GM18858 (cell line): Measurements from ENCODE around the gene GLYAT.

Experiments used
- ATAC-seq: cut with Tn5 transposase; IDR thresholded peaks from one replicate; pipeline ENCODE4 v1.9.1; 2021; ENCODE audit not compliant: unreplicated experiment

GLYAT gene, protein sequence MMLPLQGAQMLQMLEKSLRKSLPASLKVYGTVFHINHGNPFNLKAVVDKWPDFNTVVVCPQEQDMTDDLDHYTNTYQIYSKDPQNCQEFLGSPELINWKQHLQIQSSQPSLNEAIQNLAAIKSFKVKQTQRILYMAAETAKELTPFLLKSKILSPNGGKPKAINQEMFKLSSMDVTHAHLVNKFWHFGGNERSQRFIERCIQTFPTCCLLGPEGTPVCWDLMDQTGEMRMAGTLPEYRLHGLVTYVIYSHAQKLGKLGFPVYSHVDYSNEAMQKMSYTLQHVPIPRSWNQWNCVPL

DNA sequence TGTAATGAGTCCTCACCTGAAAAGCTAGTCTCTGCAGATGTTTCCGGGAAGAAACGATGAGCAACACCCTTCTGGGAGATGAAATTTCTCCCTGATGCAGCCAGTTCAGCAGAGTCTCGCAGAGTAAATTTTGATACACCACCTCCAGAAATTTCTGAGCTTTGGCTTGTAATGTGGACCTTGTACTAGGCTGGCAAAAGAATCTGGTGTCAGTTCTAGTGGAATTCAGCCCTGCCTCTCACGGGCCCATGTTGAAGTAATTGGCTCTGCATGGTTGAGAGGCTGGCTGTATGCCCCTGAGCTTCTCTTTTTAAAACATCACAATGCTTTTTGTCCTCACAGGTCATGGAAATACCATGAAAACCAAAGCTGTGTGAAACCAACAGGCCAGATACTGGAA lies at the start of gene GLYAT:
TSS of gene GLYAT (minus strand) at position 125 of the 400 bp plus-strand sequence. CDS start 7,447 bp downstream, outside the sequence.
- ATAC-seq = no peak

GRCh38 chr11:58781345-58781744 lies 49.6 kb upstream of the GLYAT start:
- no peak for ATAC-seq

DNA sequence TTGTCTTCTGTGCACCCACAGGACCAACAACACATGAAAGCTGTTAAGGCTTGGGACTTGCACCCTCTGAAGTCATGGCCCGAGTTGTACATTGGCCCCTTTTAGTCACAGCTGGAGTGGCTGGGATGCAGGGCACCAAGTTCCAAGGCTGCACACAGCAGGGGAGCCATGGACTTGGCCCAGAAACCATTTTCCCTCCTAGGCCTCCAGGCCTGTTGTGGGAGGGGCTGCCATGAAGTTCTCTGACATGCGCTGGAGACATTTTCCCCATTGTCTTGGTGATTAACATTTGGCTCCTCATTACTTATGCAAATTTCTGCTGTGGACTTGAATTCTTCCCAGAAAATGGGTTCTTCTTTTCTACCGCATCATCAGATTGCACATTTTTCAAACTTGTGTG lies 48.8 kb upstream of the GLYAT start:
- ATAC-seq = no peak

DNA sequence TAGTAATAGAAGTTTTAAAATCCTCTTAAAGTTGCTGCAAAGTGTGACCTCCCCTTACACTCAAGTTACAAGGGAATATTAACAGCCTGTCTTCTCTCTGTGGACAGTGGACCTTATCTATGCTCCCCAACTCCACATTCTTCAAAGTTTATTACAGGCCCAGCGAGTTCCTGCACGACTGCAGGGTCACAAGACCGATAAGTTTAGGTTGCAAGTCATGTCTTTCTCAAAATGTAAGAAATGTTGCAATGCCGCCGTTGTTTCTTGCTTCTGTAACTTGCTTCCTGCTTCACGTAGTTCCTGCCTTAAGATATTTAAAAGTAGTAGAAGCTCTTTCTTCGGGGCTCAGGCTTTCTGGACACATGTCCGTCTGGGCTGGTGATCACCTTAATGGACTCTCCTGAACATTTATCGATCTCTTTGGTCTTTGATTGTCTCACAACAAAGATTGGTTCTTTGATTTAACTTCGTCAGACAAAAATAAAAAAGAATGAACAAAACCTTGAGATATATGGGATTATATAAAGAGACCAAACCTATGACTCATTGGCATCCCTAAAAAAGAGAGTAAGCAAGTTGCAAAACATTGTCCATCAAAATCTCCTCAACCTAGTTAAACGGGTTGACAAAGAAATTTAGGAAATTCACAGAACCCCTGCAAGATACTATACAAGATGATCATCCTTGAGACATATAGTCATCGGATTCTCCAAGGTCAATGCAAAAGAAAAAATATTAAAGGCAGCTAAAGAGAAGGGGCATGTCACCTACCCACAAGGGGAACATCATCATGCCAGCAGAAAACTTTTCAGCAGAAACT lies 45.4 kb upstream of the GLYAT start:
- ATAC-seq = no peak

DNA sequence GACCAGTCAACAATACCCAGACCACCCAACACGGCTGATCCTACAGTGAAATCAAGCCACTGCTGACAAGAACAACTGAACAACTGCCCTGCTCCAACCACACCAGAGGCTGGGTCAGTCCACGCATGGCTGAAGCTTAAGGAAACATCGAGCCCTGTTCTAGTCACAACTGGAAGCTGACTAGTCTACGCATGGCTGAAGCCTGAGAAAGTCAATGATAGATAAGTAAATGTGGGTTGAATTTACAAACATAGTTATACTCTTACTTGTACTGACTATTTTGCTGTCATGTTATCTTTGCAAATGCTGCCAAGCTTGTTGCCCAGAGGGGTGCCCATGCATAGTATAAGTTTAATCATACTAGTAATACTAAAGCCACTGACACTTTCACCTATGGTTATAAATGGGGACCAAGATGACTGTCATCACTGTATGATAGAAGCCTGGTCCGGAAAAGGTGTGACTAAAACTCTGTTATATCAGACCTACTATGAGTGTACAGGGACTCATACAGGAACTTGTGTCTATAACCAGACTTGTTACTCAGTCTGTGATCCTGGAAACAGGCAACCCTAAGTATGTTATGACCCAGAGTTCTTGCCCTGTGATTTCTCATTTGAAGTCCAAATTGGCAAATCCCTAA lies 43.4 kb upstream of the GLYAT start:
- no peak for ATAC-seq

DNA sequence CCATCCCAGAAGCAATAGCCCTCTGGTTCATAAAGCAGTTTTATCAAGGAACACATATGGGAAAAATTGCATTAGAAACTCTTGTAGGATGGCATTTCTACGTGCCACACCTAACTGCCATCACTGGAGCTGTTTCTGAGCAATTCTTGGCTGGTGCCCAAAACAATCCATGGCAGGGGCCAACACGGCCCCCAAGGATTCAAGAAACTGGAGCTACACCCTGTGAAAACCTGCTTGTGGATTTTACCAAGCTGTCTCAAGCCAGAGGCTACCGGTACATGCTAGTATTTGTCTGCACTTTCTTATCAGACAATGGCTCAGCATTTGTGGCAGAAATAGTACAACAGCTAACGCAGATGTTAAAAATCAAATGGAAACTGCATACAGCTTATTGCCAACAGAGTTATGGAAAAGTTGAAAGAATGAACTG lies 42.4 kb upstream of the GLYAT start:
- no peak for ATAC-seq

GRCh38 chr11:58773337-58773736 lies 41.6 kb upstream of the GLYAT start:
- ATAC-seq = no peak

GRCh38 chr11:58772329-58773285 lies 40.9 kb upstream of the GLYAT start:
- ATAC-seq = no peak

- ATAC-seq = no peak
Observed at GRCh38 chr11:58771458-58771855, 39.7 kb upstream of the GLYAT start.

GRCh38 chr11:58770627-58771457 lies 39.1 kb upstream of the GLYAT start:
- ATAC-seq = no peak

DNA sequence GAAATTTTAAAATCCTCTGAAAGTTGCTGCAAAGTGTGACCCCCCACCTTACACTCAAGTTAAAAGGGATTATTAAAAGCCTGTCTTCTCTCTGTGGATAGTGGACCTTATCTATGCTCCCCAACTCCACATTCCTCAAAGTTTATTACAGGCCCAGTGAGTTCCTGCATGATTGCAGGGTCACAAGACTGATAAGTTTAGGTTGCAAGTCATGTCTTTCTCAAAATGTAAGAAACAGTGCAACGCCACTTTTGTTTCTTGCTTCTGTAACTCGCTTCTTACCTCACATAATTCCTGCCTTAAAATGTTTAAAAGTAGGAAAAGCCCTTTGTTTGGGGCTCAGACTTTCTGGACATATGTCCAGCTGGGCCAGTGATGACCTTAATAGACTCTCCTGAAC lies 38.4 kb upstream of the GLYAT start:
- no peak for ATAC-seq

- no peak for ATAC-seq
Observed at GRCh38 chr11:58769308-58769707, 37.6 kb upstream of the GLYAT start.

DNA sequence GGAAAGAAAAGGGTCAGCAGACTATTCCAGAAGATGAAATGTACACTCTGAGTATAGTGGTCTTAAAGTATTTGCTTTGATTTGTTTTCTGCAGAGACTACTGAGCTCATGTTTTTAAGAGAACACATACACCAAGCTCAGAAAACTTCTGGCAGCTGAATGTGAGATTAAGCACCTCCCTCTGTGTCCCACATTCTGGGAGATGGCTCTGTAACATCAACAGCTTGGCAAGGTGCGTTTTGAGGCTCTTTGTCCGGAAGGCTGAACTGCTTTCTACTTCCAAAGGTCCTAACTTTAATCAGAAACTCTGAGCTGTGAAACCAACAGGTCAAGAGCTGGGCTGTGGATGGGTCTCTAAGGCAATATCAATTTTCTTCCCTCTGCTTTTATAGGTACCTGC lies 36.4 kb upstream of the GLYAT start:
- ATAC-seq = no peak

- no peak for ATAC-seq
Observed at GRCh38 chr11:58765078-58765477, 33.3 kb upstream of the GLYAT start.

DNA sequence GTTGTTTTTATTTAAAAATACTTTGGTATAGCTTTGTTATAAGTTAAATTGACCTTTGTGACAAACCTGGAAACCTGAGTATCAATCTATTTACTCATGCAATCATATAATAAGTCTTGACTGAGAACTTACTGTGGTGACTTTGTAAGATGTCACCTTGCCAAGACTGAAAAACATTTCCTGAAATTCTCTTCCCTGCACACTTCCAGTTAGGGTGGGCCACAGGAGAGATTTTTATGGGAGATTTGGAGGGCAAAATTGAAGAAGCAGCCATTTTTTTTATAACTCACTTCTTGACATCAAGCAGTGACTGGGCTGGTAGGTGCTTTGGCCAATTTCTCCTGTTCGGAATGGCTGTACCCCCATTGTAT lies 31.4 kb upstream of the GLYAT start:
- ATAC-seq = no peak

DNA sequence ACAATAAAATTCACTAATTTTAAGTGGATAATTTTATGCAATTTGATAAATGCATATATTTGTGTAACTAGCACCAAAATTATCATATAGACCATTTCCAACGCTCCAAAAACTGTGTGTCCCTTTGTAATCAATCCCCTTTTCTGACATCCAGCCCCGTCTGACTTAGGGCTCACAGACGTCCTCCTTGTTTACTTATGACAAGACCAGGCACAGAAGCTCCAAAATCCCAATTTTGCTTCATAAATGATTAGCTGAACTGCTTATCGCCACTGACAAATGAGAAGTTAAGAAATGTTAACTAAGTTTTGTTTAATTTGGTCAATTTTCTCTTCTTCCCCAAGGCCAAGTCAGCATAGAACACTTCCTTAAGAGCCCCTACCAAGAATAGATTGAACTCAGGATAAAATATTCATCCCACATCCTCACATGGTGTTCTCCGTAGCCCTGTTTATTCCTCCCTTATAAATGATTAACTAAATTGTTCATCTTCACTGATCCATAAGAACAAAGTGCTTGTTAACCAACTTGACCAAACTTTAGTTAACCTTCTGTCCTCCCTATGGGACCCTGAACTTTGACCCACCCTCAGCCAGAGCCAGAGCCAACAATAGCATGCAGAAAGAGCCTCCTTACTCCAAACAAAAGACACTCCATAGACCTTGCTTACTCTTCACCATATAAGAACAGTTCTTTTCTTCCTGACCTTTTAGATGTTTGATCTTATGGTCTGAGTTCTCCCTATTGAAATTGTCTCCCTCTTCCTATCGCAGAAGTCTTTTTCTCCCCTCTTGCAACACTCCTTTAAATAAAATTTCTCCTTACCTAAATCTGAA lies 30.8 kb upstream of the GLYAT start:
- no peak for ATAC-seq

DNA sequence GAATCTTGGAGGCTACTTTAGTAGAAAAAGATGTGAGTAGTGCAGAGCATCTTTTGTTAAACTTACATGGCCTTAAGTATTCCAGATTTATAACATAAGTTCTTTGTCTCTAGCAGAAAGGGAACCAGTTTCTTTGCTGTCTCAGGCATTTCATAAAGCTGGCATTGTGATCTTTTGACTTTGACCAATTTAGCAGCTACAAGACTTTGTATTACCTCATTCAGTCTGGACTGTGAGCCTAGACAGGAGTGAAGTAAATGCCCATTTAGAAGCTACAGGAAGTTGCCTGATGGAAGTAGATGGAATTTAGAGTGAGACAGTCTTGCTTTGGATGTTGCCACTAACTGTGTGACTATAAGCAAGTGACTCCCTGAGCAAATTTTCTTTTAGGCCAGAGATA lies 25.7 kb upstream of the GLYAT start:
- no peak for ATAC-seq

DNA sequence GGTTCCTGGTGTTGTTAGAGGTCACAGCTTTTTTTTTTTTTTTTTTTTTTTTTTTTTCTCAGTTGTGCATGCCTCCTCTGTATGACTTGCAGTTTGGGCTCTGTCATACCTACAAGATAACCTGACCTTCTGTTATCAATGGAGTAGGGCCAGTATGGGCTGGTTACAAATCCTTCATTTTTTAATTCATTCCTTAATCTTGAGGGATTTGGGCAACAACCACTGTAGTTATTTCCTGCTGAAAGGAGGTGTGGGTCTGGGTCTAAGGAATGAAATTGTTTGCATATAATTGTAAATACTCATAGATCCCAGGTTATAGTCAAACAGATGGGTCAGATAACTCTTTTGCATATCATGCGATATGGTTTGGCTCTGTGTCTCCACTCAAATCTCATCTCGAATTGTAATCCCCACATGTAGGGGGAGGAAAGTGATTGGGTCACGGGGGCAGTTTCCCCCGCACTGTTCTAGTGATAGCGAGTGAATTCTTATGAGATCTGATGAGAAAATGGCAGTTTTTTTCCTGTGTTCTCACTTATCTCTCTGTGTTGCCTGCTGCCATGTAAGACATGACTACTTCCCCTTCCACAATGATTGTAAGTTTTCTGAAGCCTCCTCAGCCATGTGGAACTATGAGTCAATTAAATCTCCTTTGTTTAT lies 14.1 kb upstream of the GLYAT start:
- ATAC-seq = no peak
